NCI-H748 (cell line): ENCODE results near the gene SLC4A9.
"Not testable (repeated sequence)": the region's sequence is repeated elsewhere in the genome, so short reads cannot be mapped to it uniquely, and the experiment has no call there.

Experiments
- DNase-seq: peaks from one replicate; lab custom pipeline; 2025; ENCODE audit not compliant: unreplicated experiment; lab: John Stamatoyannopoulos, UW

SLC4A9 gene

DNA sequence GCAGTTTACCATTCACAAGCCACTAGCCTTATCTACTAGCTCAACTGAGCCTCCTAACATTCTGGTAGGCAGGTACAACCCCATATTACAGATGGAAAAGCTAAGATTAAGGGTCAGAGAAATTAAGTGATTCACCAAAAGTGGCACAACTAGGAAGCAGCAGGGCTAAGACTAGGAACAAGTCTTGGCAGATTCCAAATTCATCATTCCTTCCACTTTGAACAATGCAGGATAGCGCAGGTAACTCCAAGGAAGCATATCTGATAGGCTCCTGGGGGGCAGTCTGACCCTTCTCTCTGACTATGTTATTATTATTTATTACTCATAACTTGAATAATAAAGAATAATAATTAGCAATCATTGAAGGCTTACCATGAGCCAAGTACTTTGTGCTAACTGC lies 22.1 kb upstream of the SLC4A9 start:
- DNase-seq, result no peak

DNA sequence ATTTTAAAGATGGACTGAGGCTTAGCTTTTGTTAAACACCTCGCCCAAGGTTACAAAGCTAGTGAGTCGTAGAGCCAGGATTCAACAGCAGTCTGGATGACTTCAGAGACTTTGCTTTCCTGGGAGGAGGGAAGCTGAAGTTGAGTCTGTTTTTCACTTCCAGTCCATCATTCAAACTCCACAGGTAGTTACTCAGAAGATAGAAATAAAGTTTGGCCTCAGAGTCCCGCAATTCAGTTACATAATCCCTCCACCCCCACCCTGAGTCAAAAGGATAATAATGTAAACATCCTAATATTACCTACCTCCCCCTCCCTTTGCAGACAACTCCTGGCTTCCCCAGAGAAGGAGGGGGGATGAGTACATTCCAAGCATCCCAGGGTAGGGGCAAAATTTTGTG lies 21.7 kb upstream of the SLC4A9 start:
- no peak for DNase-seq

DNA sequence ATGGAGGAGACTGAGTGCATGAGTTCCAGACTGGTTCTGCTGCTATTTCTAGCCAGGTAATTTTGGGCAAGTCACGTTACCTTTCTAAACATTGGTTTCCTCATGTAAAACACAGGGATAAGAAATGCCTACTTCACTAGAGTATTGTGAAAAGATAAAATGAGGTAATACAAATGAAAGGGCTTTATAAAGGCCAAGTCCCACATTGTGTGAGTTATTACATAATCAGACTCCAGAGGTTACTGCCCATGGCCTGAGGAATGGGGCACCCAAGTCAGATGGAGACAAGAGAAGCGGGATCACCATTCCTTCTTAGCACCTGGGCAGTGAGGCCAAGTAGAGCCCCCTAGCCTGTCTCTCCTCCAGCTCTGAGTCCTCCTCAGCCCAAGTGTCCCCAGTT lies 21.1 kb upstream of the SLC4A9 start:
- DNase-seq, result no peak

DNA sequence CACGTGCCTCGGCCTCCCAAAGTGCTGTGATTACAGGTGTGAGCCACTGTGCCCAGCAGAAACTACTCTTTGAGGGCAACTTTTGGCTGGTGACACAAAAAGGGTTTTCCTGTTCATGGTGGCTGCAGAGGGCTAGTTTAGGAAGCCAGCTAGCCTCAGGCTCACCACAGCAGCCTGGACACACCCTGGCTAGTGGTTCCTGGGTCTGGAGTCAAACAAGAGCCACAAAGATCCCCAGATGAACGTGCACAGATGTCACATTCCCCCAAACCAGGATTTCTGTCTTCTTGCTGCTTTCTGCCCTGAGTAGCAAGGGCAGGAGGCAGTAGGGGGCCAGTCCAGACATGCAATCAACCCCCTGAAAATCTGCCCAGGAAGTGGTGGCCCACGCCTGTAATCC lies 20.4 kb upstream of the SLC4A9 start:
- no peak for DNase-seq

DNA sequence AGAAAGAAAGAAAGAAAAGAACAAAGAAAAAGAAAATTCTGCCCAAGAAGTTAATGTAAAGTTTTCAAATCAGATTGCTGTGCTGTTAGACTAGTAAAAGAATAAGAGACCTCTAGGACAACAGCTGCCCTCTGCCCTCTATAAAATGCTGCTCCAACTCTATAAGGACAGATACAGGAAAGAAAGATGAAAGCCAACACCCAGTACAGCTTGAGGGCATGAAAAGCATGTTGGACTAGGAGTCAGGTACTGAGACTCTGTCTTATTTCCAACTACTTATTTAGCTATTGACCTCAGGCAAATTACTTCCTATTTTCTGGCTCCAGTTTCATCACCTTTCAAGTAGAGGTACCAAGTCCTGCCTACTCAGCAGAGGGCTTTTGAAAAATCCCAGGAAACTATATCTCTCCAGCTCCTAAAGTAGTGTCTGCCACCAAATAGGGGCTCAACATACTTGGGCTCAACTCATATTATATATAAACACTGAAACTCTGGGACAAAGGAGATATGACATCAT lies 19.3 kb upstream of the SLC4A9 start:
- no peak for DNase-seq

DNA sequence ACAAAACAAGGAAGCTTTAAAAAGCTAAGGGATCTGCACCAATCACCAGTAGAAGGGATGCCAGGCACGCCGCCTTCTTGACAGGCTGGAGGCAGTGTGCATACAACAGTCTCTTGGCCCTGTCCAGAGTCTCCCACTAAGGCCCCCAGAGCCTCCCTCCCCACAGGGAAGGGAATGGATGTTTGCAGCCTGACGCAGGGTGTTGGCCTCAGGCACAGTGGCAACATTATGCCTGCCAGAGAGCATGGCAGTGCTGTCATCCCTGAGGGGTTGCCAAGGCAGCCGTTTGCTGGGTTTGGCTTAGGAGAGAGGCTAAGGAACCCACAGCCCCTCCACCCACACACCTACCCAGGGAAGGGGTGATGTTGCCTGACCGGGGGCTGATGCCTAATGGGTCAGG lies 18.4 kb upstream of the SLC4A9 start:
- no peak for DNase-seq

DNA sequence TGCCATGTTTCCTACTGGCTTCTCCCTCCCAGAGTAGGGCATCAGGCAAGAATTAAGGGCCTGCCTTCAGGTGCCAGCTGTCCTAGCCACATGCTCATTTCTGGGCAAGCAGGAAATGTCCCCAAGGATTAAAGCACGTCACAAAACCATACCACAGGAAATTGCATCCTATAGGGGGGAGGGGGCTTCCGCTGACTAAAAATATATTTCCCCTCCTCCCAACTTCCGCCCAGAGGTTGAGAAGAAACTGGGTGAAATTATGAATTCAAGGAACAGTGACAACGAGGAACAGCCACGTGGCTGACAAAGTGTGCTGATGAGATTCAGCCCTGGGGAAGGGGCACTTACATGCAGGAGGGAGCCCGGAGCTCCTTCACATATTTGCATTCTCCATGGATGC lies 17.7 kb upstream of the SLC4A9 start:
- no peak for DNase-seq

DNA sequence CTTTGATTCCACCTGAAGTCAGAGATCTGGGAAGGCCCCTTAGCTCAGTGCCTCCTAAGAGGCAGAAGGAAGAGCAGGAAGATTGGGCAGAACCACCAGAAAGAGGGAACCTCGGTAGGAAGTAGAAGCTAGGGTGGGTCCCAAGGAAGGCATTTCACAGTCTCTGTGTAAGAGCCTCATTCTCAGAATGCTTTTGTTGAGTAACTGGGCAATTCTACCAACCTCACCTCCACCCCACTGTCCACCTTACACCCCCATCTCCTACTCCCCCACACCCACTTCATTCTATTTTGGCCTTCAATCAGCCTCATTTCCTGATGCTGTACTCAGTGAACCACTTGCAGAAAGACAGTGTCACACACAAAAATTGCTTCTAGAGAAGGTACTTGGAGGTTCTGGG lies 17.1 kb upstream of the SLC4A9 start:
- no peak for DNase-seq

DNA sequence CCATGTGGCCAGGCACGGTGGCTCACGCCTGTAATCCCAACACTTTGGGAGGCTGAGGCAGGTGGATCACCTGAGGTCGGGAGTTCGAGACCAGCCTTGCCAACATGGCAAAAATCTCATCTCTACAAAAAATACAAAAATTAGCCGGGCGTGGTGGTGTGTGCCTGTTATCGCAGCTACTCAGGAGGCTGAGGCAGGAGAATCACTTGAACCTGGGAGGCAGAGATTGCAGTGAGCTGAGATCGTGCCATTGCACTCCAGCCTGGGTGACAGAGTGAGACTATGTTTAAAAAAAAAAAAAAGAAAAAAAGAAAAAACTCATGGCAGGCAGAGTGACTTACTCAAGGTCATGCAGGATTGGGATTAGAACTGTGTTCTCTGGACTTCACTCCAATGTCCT lies 16.1 kb upstream of the SLC4A9 start:
- not testable (repeated sequence) for DNase-seq

DNA sequence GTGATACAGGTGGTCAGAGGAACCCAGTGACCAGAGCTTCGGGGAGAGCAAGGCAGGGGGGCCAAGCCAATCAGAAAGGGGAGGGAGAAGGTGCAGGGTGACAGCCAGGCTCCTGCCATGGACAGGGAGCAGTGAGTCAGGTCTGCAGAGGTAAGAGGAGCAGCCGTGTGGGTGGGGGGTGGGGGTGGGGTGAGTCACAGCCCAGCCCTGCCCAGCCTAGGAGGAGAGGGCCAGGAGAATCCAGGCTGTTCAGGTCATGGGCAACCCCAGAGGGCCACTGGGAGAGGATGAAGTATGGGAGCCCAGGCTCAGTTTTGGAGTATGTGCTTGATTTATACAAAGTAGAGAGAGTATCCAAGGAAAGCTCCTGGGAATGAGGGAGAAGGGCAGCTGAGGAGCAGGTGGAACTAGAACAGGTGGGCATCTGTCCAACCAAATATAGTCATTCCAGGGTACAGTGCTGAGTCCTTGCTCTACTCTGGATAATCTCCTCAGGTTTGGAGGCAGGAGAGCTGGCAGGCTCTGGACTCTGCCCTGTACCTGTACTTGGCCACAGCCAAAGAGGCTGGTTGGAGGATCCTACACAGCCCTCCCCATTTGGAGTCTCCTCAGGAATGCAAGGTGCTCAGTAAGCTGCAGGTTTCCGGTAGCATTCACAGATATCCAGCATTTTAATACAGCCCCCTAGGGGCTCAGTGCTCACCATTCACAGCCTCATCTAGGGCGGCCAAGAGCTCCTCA lies 15.1 kb upstream of the SLC4A9 start:
- DNase-seq, result no peak

DNA sequence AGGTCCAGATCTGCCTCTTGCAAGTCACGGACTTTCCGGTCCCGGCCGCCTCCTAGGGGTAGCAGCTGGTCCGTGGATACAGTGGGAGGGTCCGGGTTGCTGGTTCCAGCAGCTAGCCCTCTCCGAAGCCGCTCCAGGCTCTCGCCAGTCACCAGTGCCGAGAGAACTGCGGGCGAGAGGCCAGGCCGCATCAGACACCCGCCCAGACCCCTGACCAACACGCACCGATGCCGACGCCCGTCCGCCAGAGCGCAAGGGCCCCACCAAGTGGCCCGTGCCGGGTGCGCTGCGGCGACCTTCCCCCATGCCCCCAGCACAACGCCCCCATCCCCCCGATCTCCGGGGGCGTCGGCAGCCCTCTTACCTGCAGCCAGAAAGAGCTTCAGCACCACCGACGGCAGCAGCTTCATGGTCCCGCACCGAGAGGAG lies 14.1 kb upstream of the SLC4A9 start:
- peak; percentile 66 for DNase-seq

DNA sequence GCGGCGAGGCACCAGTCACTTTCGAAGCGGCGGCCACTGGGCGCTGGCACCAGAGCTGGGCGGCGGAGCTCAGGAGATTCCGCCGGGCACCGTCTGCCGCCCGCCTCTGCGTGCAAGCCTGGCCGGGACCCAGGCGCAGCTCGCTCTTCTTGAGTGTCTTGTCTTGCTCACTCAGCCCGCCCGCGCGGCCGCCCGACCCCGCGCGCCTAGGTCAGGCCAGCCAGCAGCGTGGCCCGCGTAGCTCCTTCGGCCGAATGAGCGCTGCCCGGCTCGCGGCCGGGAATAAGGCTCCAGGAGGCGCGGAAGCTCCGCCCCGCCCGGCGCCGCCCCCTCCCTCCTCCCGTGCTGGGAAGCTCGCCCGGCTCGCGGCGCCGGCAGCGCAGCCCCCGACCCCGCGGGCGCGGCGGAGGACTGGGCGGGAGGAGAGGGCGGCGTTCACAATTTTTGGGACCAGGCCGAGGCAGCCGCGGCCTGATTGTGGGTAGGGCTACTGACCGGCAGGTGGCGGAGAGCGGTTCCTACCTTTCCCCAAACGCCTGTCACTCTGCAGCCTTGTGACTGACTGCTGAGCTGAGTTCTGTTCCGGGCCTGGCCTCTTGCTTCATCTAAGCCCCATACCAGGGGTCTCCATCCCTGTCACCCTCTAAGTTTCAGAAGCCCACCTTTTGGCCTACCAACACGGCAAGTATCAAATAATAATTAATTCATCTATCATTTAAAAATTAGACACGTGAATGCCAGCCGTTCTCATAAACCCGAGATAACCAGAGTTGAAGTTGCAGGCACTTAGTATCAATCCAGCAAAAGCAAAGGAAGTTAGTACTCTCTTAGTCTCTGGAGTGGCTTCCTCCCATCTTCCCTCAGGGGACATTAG lies 13.4 kb upstream of the SLC4A9 start, which contains the start of gene HBEGF:
Gene HBEGF, minus strand, starts transcription at position 256 of the 874 bp plus-strand sequence. CDS start 275 bp downstream, outside the sequence.
- peak; percentile 83 for DNase-seq

DNA sequence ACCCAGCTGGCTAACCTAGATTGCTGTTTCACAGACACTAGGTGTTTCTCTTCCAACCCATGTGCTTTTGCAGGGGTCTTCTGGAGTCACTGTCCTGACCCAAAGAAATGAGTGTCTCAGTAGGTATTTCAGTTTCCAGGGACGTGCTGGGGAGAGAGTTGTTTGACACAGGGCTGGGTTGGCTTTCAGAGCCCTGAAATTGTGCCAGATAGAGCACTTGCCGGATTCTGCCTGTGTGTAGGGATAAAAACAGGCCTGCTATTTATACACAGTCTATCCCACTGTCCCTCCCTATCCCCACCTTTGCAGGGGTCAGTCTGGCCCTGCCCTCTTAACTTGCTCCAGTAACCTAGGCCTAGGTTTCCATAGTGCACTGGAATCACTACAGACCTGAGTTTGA lies 12.6 kb upstream of the SLC4A9 start:
- no peak for DNase-seq

DNA sequence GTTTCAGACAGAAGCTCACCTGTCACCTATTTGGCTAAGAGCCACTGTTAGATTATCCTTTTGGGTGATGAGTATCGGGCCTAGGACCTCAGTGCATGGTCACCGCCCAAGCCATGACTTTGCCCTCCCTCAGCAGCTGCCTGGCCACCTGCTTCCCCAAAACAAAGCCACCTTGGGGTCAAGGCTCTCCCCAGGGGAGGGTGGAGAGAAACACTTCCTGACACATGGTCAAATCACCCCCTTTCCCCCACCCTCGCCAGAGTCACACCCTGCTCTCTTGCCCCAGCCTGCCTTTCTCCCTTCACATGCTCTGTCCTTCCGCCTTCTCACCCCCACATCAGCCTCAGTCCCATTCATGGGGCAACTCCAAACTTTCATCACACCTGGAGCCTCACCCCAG lies 11.9 kb upstream of the SLC4A9 start:
- DNase-seq, result no peak

DNA sequence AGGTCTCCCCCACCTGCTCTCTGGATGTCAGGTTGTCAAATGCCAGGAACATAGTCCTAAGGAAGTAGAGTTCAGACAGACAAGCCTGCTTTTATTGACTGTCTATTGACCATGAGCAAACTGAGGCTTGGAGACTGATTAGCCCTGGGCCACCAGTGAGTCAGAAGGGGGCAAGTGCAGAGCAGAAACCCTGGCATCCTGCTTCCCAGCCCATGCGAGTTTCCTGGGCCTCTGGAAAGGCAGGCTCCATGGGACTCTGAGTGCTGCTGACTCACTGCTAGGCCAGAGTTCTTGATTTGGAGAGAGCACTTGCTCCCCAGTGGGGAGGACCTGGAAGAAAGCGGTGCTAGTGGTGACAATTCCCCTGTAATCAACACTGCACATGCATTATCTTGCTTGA lies 10.8 kb upstream of the SLC4A9 start:
- DNase-seq, result no peak

DNA sequence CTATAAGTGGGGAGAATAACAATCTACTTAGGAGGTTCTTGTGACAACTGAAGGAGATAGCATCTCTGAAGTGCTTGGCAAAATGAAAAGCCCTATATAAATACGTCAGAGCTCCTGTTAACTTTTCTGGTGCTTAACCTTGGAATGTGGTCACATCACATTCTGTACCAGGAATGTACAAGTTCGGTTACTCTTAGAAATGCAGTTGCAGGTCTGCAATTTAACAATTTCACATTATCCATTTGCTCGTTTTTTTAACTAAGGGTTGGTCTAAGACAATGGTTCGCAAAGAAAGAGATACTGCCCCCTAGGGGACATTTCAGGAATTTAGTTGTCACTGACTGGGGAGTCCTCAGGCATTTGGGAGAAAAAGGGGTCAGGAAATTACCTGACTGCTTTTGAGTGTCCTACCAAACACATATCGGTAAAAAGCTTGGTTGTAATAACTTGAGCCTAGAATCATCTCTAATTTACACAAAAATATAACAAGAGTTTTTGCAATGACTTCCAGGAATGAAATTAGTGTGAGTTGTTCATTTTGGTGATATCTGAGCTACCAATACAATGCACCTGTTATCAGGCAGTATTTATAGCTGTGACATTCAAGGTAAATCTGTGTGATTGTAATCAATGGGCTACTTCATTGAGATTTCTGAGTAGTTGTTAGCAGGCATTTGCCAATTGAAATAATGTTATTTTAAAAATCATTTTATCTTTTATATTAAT lies 8.2 kb upstream of the SLC4A9 start:
- peak; percentile 63 for DNase-seq

DNA sequence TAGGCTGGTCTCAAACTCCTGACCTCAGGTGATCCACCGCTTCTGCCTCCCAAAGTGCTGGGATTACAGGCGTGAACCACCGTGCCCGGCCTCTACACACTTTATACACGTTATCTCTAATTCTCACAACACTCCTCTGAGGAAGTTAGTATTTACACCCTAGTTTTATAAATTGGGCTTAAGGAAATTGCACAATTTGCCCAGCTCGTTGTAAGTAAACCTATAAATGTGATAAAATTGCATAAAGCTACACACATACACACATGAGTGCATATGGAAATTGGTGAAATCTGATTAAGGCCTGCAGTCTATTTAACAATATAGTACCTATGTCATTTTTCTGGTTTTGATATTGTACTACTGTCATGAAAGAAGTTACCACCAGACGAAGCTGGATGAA lies 4.4 kb upstream of the SLC4A9 start:
- DNase-seq, result no peak

DNA sequence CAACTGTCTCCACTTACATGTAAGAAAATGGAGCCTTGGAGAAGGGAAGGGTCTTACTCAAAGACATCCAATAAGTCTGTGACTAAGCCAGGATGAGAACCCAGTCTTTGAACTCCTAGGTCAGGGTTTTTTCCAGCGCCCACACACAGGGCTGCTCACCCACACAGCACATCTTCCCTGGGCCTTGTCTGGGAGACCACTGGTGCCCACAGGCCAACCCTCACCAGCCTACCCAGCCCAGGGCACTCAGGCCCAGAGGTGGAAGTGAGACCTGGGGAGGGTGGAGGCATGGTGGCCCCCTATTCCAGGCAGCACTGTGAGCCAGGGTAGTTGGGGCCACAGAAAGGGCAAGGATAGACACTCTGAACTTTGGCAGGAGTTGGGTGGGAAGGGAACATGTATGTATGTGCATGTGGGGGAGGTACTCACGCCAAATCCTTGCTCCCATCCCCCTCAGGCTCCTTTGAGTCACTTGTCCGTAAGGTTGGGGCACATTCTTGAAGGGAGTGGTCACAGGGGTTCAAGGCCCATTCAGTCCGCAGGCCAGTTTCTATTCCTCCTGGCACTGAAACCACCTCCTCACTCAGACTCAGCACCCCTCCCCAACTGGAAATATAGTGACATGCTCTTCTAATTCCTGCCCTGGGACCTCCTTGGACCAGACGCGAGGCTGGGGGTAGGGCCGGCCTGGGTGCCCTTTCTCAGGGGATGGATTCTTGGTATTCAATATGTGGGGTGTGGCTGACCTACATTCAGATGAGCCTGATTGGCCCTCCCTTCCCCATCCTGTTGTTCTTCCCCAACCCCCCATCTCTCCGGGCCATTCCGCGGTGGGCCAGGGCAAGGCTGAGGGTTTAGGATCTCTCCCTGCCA lies 2.9 kb upstream of the SLC4A9 start:
- no peak for DNase-seq

DNA sequence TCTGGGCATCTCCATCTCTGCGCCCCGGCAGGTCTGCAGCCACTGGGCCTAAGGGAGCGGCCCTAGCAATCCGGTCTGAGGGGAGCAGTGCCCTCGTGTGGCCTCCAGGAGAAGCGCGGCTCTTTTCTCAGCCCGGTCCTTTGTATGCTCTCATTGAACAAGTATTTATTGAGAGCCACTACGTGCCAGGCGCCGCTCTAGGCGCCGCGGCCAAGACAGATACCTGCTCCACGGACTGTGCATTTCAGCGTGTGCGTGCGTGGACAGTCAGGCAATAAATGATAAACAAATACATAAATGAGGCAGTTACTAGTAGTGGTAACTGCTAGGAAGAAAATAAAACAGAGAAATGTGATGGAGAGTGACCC lies 2.3 kb upstream of the SLC4A9 start:
- peak; percentile 84 for DNase-seq

DNA sequence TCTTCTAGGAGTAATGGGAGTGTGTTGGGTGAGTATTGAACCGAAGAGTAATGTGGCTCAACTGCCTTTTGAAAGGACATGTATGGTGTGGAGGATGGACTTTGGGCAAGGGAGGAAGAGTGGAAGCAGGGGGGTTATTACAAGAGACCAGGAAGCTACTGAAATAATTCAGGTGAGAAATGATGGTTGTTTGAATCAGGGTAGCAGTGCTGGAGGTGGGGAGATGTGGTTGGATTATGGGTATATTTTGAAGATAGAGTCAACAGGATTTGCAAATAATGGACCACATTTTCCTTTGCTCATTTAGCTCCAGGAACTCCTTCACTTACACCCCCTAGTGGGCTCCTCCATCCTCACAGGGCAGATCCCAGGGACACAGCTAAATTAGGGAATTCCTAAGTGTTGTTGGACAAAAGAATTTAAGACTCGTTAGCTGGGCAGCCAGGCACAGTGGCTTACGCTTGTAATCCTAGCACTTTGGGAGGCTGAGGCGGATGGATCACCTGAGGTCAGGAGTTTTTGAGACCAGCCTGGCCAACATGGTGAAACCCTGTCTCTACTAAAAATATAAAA lies 1.2 kb upstream of the SLC4A9 start:
- peak; percentile 27 for DNase-seq
